Lower lobe of right lung (tissue), 2 donors: Measurements from ENCODE around the gene TRPM8. TPM values are rescaled to one million over a fixed set of nuclear protein-coding genes. Genes with fewer than 3 reads are reported as not detected.

Source experiments
- ATAC-seq, 2 donors: fragments of 200-7000 bp; cut with Tn5 transposase; one replicate each; pipeline ENCODE4 v1.9.1; 2020 to 2022; ENCODE audit warnings: mild to moderate bottlenecking in 2 of 2, moderate library complexity in 2 of 2
- DNase-seq: peaks from one replicate; pipeline ENCODE4 v3.0.0-alpha.2; 2020
- H3K27ac ChIP-seq: fragments of 200-600 bp; one replicate; pipeline ENCODE4 v1.8.0; 2022
- H3K27me3 ChIP-seq: fragments of 200-600 bp; one replicate; pipeline ENCODE4 v1.8.0; 2022; ENCODE audit warnings: low read depth
- H3K36me3 ChIP-seq: fragments of 200-600 bp; one replicate; pipeline ENCODE4 v1.8.0; 2022; ENCODE audit warnings: mild to moderate bottlenecking
- H3K4me1 ChIP-seq: fragments of 200-600 bp; one replicate; pipeline ENCODE4 v1.8.0; 2022
- H3K4me3 ChIP-seq: fragments of 200-600 bp; one replicate; pipeline ENCODE4 v1.8.0; 2022; ENCODE audit warnings: mild to moderate bottlenecking
- H3K9me3 ChIP-seq: fragments of 200-600 bp; one replicate; pipeline ENCODE4 v1.8.0; 2022
- CTCF ChIP-seq: fragments of 200-600 bp; IDR thresholded peaks from one replicate; pipeline ENCODE4 v1.8.0; 2022; ENCODE audit warnings: antibody characterized with exemption, mild to moderate bottlenecking
- intact Hi-C: fragments of 100-400 bp; cut with DNase I; formaldehyde crosslinking; loops from one replicate; pipeline ENCODE4 v1.11.0; 2022
- total RNA-seq: library from RNA; stranded (reverse); fragmentation: NEBNext Ultra II Directional; extraction: Animal tissue kit (Norgen Biotek cat#: 25700); gene quantifications from one replicate; pipeline ENCODE4 v1.2.1, GENCODE V29; 2021
- donor health status: DM: no; HTN: yes; CAD: no; lungs with severe emphysema.

Gene TRPM8
- total RNA-seq, 1 donor from 2014 or later, result not detected

GRCh38 chr2:233938676-233939370 is 21.6 kb downstream of the TRPM8 start:
- no peak for TF ChIP-seq CTCF
- Histone ChIP-seq H3K27me3 (peaks cover 22% of the 10 kb centered on the region), H3K9me3 (no peaks in the 10 kb centered on the region), H3K36me3 (no peaks in the 10 kb centered on the region), H3K4me3 (no peak overlapping the region), H3K27ac (no peak overlapping the region), H3K4me1 (no peaks in the 10 kb centered on the region)
- ATAC-seq (no peak), DNase-seq (no peak)
- intact Hi-C loops, result no loop called here

GRCh38 chr2:233940376-233941276 is 23.5 kb downstream of the TRPM8 start:
- Histone ChIP-seq H3K27me3 (peaks cover 22% of the 10 kb centered on the region), H3K27ac (no peak overlapping the region), H3K4me1 (no peaks in the 10 kb centered on the region), H3K9me3 (no peaks in the 10 kb centered on the region), H3K36me3 (no peaks in the 10 kb centered on the region), H3K4me3 (no peak overlapping the region)
- intact Hi-C loops, result no loop called here
- ATAC-seq (no peak), DNase-seq (no peak)
- no peak for TF ChIP-seq CTCF

- ATAC-seq (no peak), DNase-seq (no peak)
- peaks cover 17% of the 10 kb centered on the region for H3K27me3 ChIP-seq
- TF ChIP-seq CTCF, result no peak
- H3K9me3 ChIP-seq, result no peaks in the 10 kb centered on the region
- H3K27ac ChIP-seq, result no peak overlapping the region
- intact Hi-C loops, result no loop called here
- H3K4me3 ChIP-seq, result no peak overlapping the region
- H3K36me3 ChIP-seq, result no peaks in the 10 kb centered on the region
- no peaks in the 10 kb centered on the region for H3K4me1 ChIP-seq
Measured at GRCh38 chr2:233942731-233943130, 25.6 kb downstream of the TRPM8 start.

GRCh38 chr2:233944269-233944668 is 27.1 kb downstream of the TRPM8 start:
- TF ChIP-seq CTCF, result no peak
- no peak for ATAC-seq
- Histone ChIP-seq H3K4me3 (no peak overlapping the region), H3K4me1 (no peaks in the 10 kb centered on the region), H3K36me3 (no peaks in the 10 kb centered on the region), H3K9me3 (no peaks in the 10 kb centered on the region), H3K27ac (no peak overlapping the region), H3K27me3 (peaks cover 3% of the 10 kb centered on the region)
- no peak for DNase-seq
- intact Hi-C loops, result no loop called here

- ATAC-seq (no peak), DNase-seq (no peak)
- no peak overlapping the region for H3K27ac ChIP-seq
- no peak for TF ChIP-seq CTCF
- no peaks in the 10 kb centered on the region for H3K36me3 ChIP-seq
- intact Hi-C loops, result no loop called here
- no peaks in the 10 kb centered on the region for H3K9me3 ChIP-seq
- no peak overlapping the region for H3K4me3 ChIP-seq
- no peaks in the 10 kb centered on the region for H3K27me3 ChIP-seq
- H3K4me1 ChIP-seq, result no peaks in the 10 kb centered on the region
Measured at GRCh38 chr2:233944722-233945121, 27.5 kb downstream of the TRPM8 start.
